DOHH2 (cell line): ENCODE measurements around the gene LSAMP.
"Not testable (repeated sequence)": the region's sequence is repeated elsewhere in the genome, so short reads cannot be mapped to it uniquely, and the experiment has no call there.

Experiments
- H3F3A ChIP-seq: fragments of 200-600 bp; sonication (generic), shearing (Covaris generic); 2 replicates; pipeline ENCODE4 v1.6.0; 2016; ENCODE audit warnings: antibody characterized with exemption, mild to moderate bottlenecking; ENCODE audit not compliant: control insufficient read depth, insufficient read depth
- H3K27ac ChIP-seq: fragments of 200-600 bp; sonication (generic); 2 replicates; pipeline ENCODE4 v1.5.1; 2014; ENCODE audit warnings: low read depth, mild to moderate bottlenecking, low read length, moderate library complexity
- H3K27me3 ChIP-seq: fragments of 200-600 bp; sonication (generic); 2 replicates; pipeline ENCODE4 v1.6.1; 2014; ENCODE audit warnings: mild to moderate bottlenecking, low read length, mixed read lengths; ENCODE audit not compliant: control insufficient read depth
- H3K36me3 ChIP-seq: fragments of 200-600 bp; sonication (generic); 2 replicates; pipeline ENCODE4 v1.6.1; 2014; ENCODE audit warnings: mild to moderate bottlenecking, low read length, moderate library complexity, mixed read lengths; ENCODE audit not compliant: control insufficient read depth
- H3K4me1 ChIP-seq: fragments of 200-600 bp; sonication (generic); 2 replicates; pipeline ENCODE4 v1.6.1; 2014; ENCODE audit warnings: mild to moderate bottlenecking, low read length, mixed read lengths; ENCODE audit not compliant: control insufficient read depth
- H3K4me2 ChIP-seq: fragments of 200-600 bp; sonication (generic); 2 replicates; pipeline ENCODE4 v1.6.0; 2014; ENCODE audit warnings: mild to moderate bottlenecking, low read length, moderate library complexity
- H3K4me3 ChIP-seq: fragments of 200-600 bp; sonication (generic); 2 replicates; pipeline ENCODE4 v1.5.1; 2014; ENCODE audit warnings: mild to moderate bottlenecking, low read length, mixed read lengths
- H3K79me2 ChIP-seq: fragments of 200-600 bp; sonication (generic); 2 replicates; pipeline ENCODE4 v1.6.1; 2014; ENCODE audit warnings: mild to moderate bottlenecking, low read length, mixed read lengths; ENCODE audit not compliant: control insufficient read depth
- H3K9me2 ChIP-seq: fragments of 200-600 bp; sonication (generic); replicated peaks from 2 replicates; pipeline ENCODE4 v1.6.1; 2014; ENCODE audit warnings: mild to moderate bottlenecking, low read length, mixed read lengths; ENCODE audit not compliant: control insufficient read depth
- H3K9me3 ChIP-seq: fragments of 200-600 bp; sonication (generic); 2 replicates; pipeline ENCODE4 v1.6.1; 2014; ENCODE audit warnings: antibody characterized with exemption, low read length, mixed read lengths; ENCODE audit not compliant: control insufficient read depth, insufficient read depth
- H4K20me1 ChIP-seq: fragments of 200-600 bp; sonication (generic); 2 replicates; pipeline ENCODE4 v1.6.0; 2014; ENCODE audit warnings: low read depth, mild to moderate bottlenecking, antibody characterized with exemption, low read length, moderate library complexity; ENCODE audit not compliant: control insufficient read depth, insufficient read depth
- CTCF ChIP-seq: fragments of 200-600 bp; sonication (generic); IDR thresholded peaks from one replicate; pipeline ENCODE4 v1.5.1; 2014; ENCODE audit warnings: antibody characterized with exemption, mild to moderate bottlenecking, low read depth, low read length; ENCODE audit not compliant: poor library complexity, severe bottlenecking
- EZH2phosphoT487 ChIP-seq: fragments of 200-600 bp; sonication (generic); IDR thresholded peaks from 2 replicates; pipeline ENCODE4 v1.6.1; 2017; ENCODE audit warnings: borderline replicate concordance, mild to moderate bottlenecking, antibody characterized with exemption, low read length, moderate library complexity, mixed read lengths

Gene LSAMP

GRCh38 chr3:116077557-116077956 is 367.7 kb downstream of the LSAMP start:
- Histone ChIP-seq H3K36me3 (no peaks in the 10 kb centered on the region), H3K4me1 (no peaks in the 10 kb centered on the region), H3K4me3 (no peak overlapping the region), H3F3A (no peaks in the 10 kb centered on the region), H3K4me2 (no peak overlapping the region), H3K9me3 (no peaks in the 10 kb centered on the region), H3K27me3 (no peaks in the 10 kb centered on the region), H4K20me1 (no peaks in the 10 kb centered on the region), H3K79me2 (no peaks in the 10 kb centered on the region), H3K9me2 (no peaks in the 10 kb centered on the region), H3K27ac (no peak overlapping the region)
- TF ChIP-seq EZH2phosphoT487 (no peak), CTCF (no peak)

GRCh38 chr3:116077059-116077458 is 368.2 kb downstream of the LSAMP start:
- Histone ChIP-seq H3K36me3 (no peaks in the 10 kb centered on the region), H3K27ac (no peak overlapping the region), H3F3A (no peaks in the 10 kb centered on the region), H3K4me1 (no peaks in the 10 kb centered on the region), H3K9me3 (no peaks in the 10 kb centered on the region), H3K79me2 (no peaks in the 10 kb centered on the region), H3K4me3 (no peak overlapping the region), H4K20me1 (no peaks in the 10 kb centered on the region), H3K9me2 (no peaks in the 10 kb centered on the region), H3K27me3 (no peaks in the 10 kb centered on the region), H3K4me2 (no peak overlapping the region)
- TF ChIP-seq CTCF = no peak
- no peak for TF ChIP-seq EZH2phosphoT487

GRCh38 chr3:116070516-116071278 is 374.6 kb downstream of the LSAMP start:
- not testable (repeated sequence) for H3K4me3 ChIP-seq, H3F3A ChIP-seq, H3K36me3 ChIP-seq, H3K9me3 ChIP-seq, H3K4me2 ChIP-seq, H4K20me1 ChIP-seq, H3K79me2 ChIP-seq, H3K27ac ChIP-seq, H3K27me3 ChIP-seq, H3K4me1 ChIP-seq, H3K9me2 ChIP-seq

GRCh38 chr3:116070061-116070460 is 375.2 kb downstream of the LSAMP start:
- H3K27me3 ChIP-seq = no peaks in the 10 kb centered on the region
- no peaks in the 10 kb centered on the region for H4K20me1 ChIP-seq
- no peaks in the 10 kb centered on the region for H3K9me3 ChIP-seq
- H3F3A ChIP-seq = no peaks in the 10 kb centered on the region
- H3K79me2 ChIP-seq = no peaks in the 10 kb centered on the region
- no peaks in the 10 kb centered on the region for H3K9me2 ChIP-seq
- no peaks in the 10 kb centered on the region for H3K36me3 ChIP-seq
- no peaks in the 10 kb centered on the region for H3K4me1 ChIP-seq
- H3K27ac ChIP-seq = no peak overlapping the region
- TF ChIP-seq CTCF (no peak), EZH2phosphoT487 (no peak)
- H3K4me2 ChIP-seq = no peak overlapping the region
- no peak overlapping the region for H3K4me3 ChIP-seq
